Fibroblast of lung (primary cell): ENCODE data around the gene WNT7B. TPM values are rescaled to one million over a fixed set of nuclear protein-coding genes. Genes with fewer than 3 reads are reported as not detected.

Source experiments
- DNase-seq, 2 donors: peaks; one replicate each; pipeline versions ENCODE4 v3.0.0 to v3.0.0-alpha.2; 2010; ENCODE audit warnings: low read depth in 2 of 2
- H2AFZ ChIP-seq: 2 replicates; pipeline ENCODE4 v1.5.1; 2012; ENCODE audit warnings: low read length, control low read depth, inconsistent platforms
- H3K27ac ChIP-seq: 2 replicates; pipeline ENCODE4 v1.5.1; 2011; ENCODE audit warnings: low read length, control low read depth; ENCODE audit not compliant: insufficient read depth
- H3K27me3 ChIP-seq: 2 replicates; pipeline ENCODE4 v1.5.1; 2011; ENCODE audit warnings: mild to moderate bottlenecking, low read length; ENCODE audit not compliant: control insufficient read depth, insufficient read depth
- H3K36me3 ChIP-seq: 2 replicates; pipeline ENCODE4 v1.5.1; 2011; ENCODE audit warnings: low read length; ENCODE audit not compliant: control insufficient read depth, insufficient read depth
- H3K4me1 ChIP-seq: 2 replicates; pipeline ENCODE4 v1.5.1; 2011; ENCODE audit warnings: low read length; ENCODE audit not compliant: control insufficient read depth, insufficient read depth; ENCODE audit errors: extremely low read depth
- H3K4me2 ChIP-seq: 2 replicates; pipeline ENCODE4 v1.5.1; 2011; ENCODE audit warnings: low read length, control low read depth; ENCODE audit not compliant: insufficient read depth; ENCODE audit errors: extremely low read depth
- H3K4me3 ChIP-seq, 4 experiments: fragments of 200-600 bp in 1 of 4; sonication (generic) in 1 of 4; replicated peaks in 1 of 4; 2 replicates each; pipeline ENCODE4 v1.5.1; 2011 to 2016; ENCODE audit warnings: low read length in 4 of 4, low read depth in 3 of 4, mild to moderate bottlenecking in 3 of 4, control low read depth in 2 of 4, inconsistent platforms in 1 of 4, mixed read lengths in 1 of 4; ENCODE audit not compliant: insufficient read depth in 1 of 4; ENCODE audit errors: control extremely low read depth in 1 of 4
- H3K79me2 ChIP-seq: 2 replicates; pipeline ENCODE4 v1.5.1; 2012; ENCODE audit warnings: mild to moderate bottlenecking, low read length, inconsistent platforms; ENCODE audit not compliant: control insufficient read depth, insufficient read depth
- H3K9ac ChIP-seq: 2 replicates; pipeline ENCODE4 v1.5.1; 2011; ENCODE audit warnings: mild to moderate bottlenecking, low read length, control low read depth; ENCODE audit not compliant: insufficient read depth
- H3K9me3 ChIP-seq: 2 replicates; pipeline ENCODE4 v1.5.1; 2012; ENCODE audit warnings: low read depth, low read length; ENCODE audit not compliant: control insufficient read depth, insufficient read depth
- H4K20me1 ChIP-seq: 2 replicates; pipeline ENCODE4 v1.5.1; 2011; ENCODE audit warnings: low read length; ENCODE audit not compliant: control insufficient read depth, insufficient read depth; ENCODE audit errors: extremely low read depth
- CTCF ChIP-seq, 2 donors: IDR thresholded peaks in 1 of 2; conservative IDR thresholded peaks in 1 of 2; 1 replicate in 1 of 2; 2 replicates in 1 of 2; pipeline ENCODE4 v1.5.1; 2011 to 2012; ENCODE audit warnings: low read length in 2 of 2, control low read depth in 1 of 2, inconsistent platforms in 1 of 2, low read depth in 1 of 2, mild to moderate bottlenecking in 1 of 2
- EZH2 ChIP-seq: IDR thresholded peaks from 2 replicates; pipeline ENCODE4 v1.5.1; 2012; ENCODE audit warnings: low read length, control low read depth, mild to moderate bottlenecking; ENCODE audit errors: missing control alignments
- polyA plus RNA-seq, 2 donors: library from polyadenylated mRNA; depleted of rRNA in 1 of 2; stranded (reverse) in 1 of 2; unstranded in 1 of 2; fragments of >200 nt; gene quantifications; 2 replicates each; pipeline ENCODE4 v1.2.1, GENCODE V29; 2011 to 2012; ENCODE audit warnings: missing spikeins in 1 of 2
- total RNA-seq: library from RNA; depleted of rRNA; stranded (reverse); fragments of >200 nt; gene quantifications from 2 replicates; pipeline ENCODE4 v1.2.1, GENCODE V29; 2014

Gene WNT7B
- total and polyA plus RNA-seq, 2 donors (not counting 1 experiment from before 2014, with no cell fraction given), result 0.17 TPM; not detected in 1

GRCh38 chr22:45923835-45924234, 53.1 kb downstream of the WNT7B start:
- no peaks in the 10 kb centered on the region for H3K79me2 ChIP-seq
- H3K36me3 ChIP-seq, result no peaks in the 10 kb centered on the region
- H3K27ac ChIP-seq, result no peak overlapping the region
- no peaks in the 10 kb centered on the region for H3K27me3 ChIP-seq
- H3K4me2 ChIP-seq, result no peak overlapping the region
- H3K9ac ChIP-seq, result no peak overlapping the region
- H3K4me3 ChIP-seq, result no peak overlapping the region
- no peaks in the 10 kb centered on the region for H3K4me1 ChIP-seq
- no peak overlapping the region for H2AFZ ChIP-seq
- DNase-seq, result no peak
- no peaks in the 10 kb centered on the region for H3K9me3 ChIP-seq
- no peaks in the 10 kb centered on the region for H4K20me1 ChIP-seq
- TF ChIP-seq EZH2 (no peak), CTCF (conservative IDR thresholded peaks at IDR 0.05 in 1 of 2, IDR thresholded peaks at IDR 0.05 in 1 of 2; ENCODE audit: low read depth in 1 of 2, low read length in 2 of 2) (no peak)

GRCh38 chr22:45923212-45923611, 53.8 kb downstream of the WNT7B start:
- Histone ChIP-seq H3K4me1 (no peaks in the 10 kb centered on the region), H3K36me3 (no peaks in the 10 kb centered on the region), H3K27me3 (no peaks in the 10 kb centered on the region), H4K20me1 (no peaks in the 10 kb centered on the region), H3K79me2 (no peaks in the 10 kb centered on the region), H3K4me3 (no peak overlapping the region), H3K9ac (no peak overlapping the region), H3K4me2 (no peak overlapping the region), H3K27ac (no peak overlapping the region), H2AFZ (no peak overlapping the region), H3K9me3 (no peaks in the 10 kb centered on the region)
- no peak for DNase-seq
- TF ChIP-seq EZH2 (no peak), CTCF (conservative IDR thresholded peaks at IDR 0.05 in 1 of 2, IDR thresholded peaks at IDR 0.05 in 1 of 2; ENCODE audit: low read depth in 1 of 2, low read length in 2 of 2) (no peak)

GRCh38 chr22:45922661-45923060, 54.3 kb downstream of the WNT7B start:
- H3K9ac ChIP-seq, result no peak overlapping the region
- no peaks in the 10 kb centered on the region for H3K36me3 ChIP-seq
- DNase-seq, result no peak
- no peaks in the 10 kb centered on the region for H4K20me1 ChIP-seq
- H3K4me3 ChIP-seq, result no peak overlapping the region
- H3K79me2 ChIP-seq, result no peaks in the 10 kb centered on the region
- no peak for TF ChIP-seq CTCF (conservative IDR thresholded peaks at IDR 0.05 in 1 of 2, IDR thresholded peaks at IDR 0.05 in 1 of 2; ENCODE audit: low read depth in 1 of 2, low read length in 2 of 2)
- TF ChIP-seq EZH2, result no peak
- H2AFZ ChIP-seq, result no peak overlapping the region
- no peaks in the 10 kb centered on the region for H3K27me3 ChIP-seq
- H3K4me1 ChIP-seq, result no peaks in the 10 kb centered on the region
- H3K27ac ChIP-seq, result no peak overlapping the region
- H3K9me3 ChIP-seq, result no peaks in the 10 kb centered on the region
- no peak overlapping the region for H3K4me2 ChIP-seq
